ENCODE results near the gene FAM200A. TPM values are rescaled to one million over a fixed set of nuclear protein-coding genes. Genes with fewer than 3 reads are reported as not detected.

The FAM200A gene
- total RNA-seq, 1 experiment from 2014 or later: 8.4 TPM

GRCh38 chr7:99497766-99498545 is 54.0 kb downstream of the FAM200A start:
- ChIA-PET CTCF (no interaction called here), POLR2A (ENCODE audit: low non-redundant PET) (interaction anchor here (0.6 kb wide), 1 partner anchor 51 kb away, joined by 4 read pairs; no protein-coding TSS in a partner anchor)
- Histone ChIP-seq H3K36me3 (ENCODE audit: insufficient read depth, low read length, poor library complexity, severe bottlenecking) (peaks cover 16% of the 10 kb centered on the region), H3K4me3 (ENCODE audit: low read depth, low read length, poor library complexity, severe bottlenecking) (peak overlapping the region; percentile 98), H3K4me1 (ENCODE audit: insufficient read depth, low read length, poor library complexity, severe bottlenecking) (peaks cover 5% of the 10 kb centered on the region), H3K9me3 (ENCODE audit: low read depth, low read length, poor library complexity, severe bottlenecking) (peaks cover 18% of the 10 kb centered on the region), H3K27me3 (replicated peaks; ENCODE audit: insufficient read depth, low read depth, low read length, poor library complexity) (no peaks in the 10 kb centered on the region), H3K27ac (ENCODE audit: low read depth, low read length, poor library complexity, severe bottlenecking) (no peak overlapping the region)
- intact Hi-C loops (cut with micrococcal nuclease; ENCODE audit: unreplicated experiment): no loop called here
- DNase-seq (ENCODE audit: low spot score): no peak
- BruUV-seq (replicated peaks): no TSS peak
- TF ChIP-seq EZH2 (IDR thresholded peaks at IDR 0.05; ENCODE audit: borderline replicate concordance, low read depth, low read length, poor library complexity, severe bottlenecking): no peak
- TF ChIP-seq, protein P1, sequence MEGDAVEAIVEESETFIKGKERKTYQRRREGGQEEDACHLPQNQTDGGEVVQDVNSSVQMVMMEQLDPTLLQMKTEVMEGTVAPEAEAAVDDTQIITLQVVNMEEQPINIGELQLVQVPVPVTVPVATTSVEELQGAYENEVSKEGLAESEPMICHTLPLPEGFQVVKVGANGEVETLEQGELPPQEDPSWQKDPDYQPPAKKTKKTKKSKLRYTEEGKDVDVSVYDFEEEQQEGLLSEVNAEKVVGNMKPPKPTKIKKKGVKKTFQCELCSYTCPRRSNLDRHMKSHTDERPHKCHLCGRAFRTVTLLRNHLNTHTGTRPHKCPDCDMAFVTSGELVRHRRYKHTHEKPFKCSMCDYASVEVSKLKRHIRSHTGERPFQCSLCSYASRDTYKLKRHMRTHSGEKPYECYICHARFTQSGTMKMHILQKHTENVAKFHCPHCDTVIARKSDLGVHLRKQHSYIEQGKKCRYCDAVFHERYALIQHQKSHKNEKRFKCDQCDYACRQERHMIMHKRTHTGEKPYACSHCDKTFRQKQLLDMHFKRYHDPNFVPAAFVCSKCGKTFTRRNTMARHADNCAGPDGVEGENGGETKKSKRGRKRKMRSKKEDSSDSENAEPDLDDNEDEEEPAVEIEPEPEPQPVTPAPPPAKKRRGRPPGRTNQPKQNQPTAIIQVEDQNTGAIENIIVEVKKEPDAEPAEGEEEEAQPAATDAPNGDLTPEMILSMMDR (conservative IDR thresholded peaks at IDR 0.05; ENCODE audit: low read depth, low read length): no peak

Other genes starting within 250 kb of the FAM200A start
- 155 and 167 TPM in 2 replicates for gene ARPC1A, start 226.2 kb downstream of the FAM200A start, total RNA-seq (2021)
- gene ARPC1B, start 177.4 kb downstream of the FAM200A start, total RNA-seq (2021): 29.9 and 39.8 TPM in 2 replicates
- gene PDAP1, start 143.5 kb downstream of the FAM200A start, total RNA-seq (2021): 157 and 164 TPM in 2 replicates
- gene BUD31, start 143.1 kb downstream of the FAM200A start, total RNA-seq (2021): 180 and 194 TPM in 2 replicates
- 8.4 and 11.8 TPM in 2 replicates for gene PTCD1, start 113.3 kb downstream of the FAM200A start, total RNA-seq (2021)
- 75.3 and 87.5 TPM in 2 replicates for gene CPSF4, start 113.2 kb downstream of the FAM200A start, total RNA-seq (2021)
- gene ATP5MF, start 85.9 kb downstream of the FAM200A start, total RNA-seq (2021): 411 and 461 TPM in 2 replicates
- gene ZNF789, start 79.2 kb downstream of the FAM200A start, total RNA-seq (2021): 17.0 and 18.2 TPM in 2 replicates
- gene ZNF394, start 51.8 kb downstream of the FAM200A start, total RNA-seq (2021): 19.3 and 20.2 TPM in 2 replicates
- 13.3 and 13.4 TPM in 2 replicates for gene ZKSCAN5, start 47.5 kb downstream of the FAM200A start, total RNA-seq (2021)
- gene ZNF655, start 6.5 kb upstream of the FAM200A start, total RNA-seq (2021): 59.3 and 60.6 TPM in 2 replicates
- 0.81 and 1.3 TPM in 2 replicates for gene TMEM225B, start 46.2 kb upstream of the FAM200A start, total RNA-seq (2021)
- 19.8 and 20.6 TPM in 2 replicates for gene ZSCAN25, start 64.8 kb upstream of the FAM200A start, total RNA-seq (2021)
- gene CYP3A5, start 127.9 kb upstream of the FAM200A start, total RNA-seq (2021): 9.1 and 9.9 TPM in 2 replicates
- not detected in 2 replicates for gene CYP3A7, start 183.1 kb upstream of the FAM200A start, total RNA-seq (2021)
- gene CYP3A4, start 232.1 kb upstream of the FAM200A start, total RNA-seq (2021): not detected in 2 replicates

Measured in A673 (cell line).